ENCODE results near the gene PAXX.

- TF ChIP-seq ZBTB5 (IDR thresholded peaks at IDR 0.05) (no peak), ETV6 (IDR thresholded peaks at IDR 0.05; ENCODE audit: borderline replicate concordance in 1 of 2, low read depth in 2 of 2, low read length in 1 of 2) (no peak), ETV6 (CRISPR knock-in tag; IDR thresholded peaks at IDR 0.05; ENCODE audit: borderline replicate concordance) (no peak), JUN (IDR thresholded peaks at IDR 0.05; ENCODE audit: borderline replicate concordance, low read depth, low read length) (no peak), JUN (CRISPR knock-in tag; IDR thresholded peaks at IDR 0.05; ENCODE audit: borderline replicate concordance) (no peak), ZNF24 (IDR thresholded peaks at IDR 0.05) (no peak), ATF3 (IDR thresholded peaks at IDR 0.05) (no peak), ATF3 (CRISPR knock-in tag; conservative IDR thresholded peaks at IDR 0.05) (no peak), ZBTB43 (CRISPR knock-in tag; IDR thresholded peaks at IDR 0.05) (no peak), EZH2 (IDR thresholded peaks at IDR 0.05; ENCODE audit: borderline replicate concordance, low read depth, low read length) (no peak), POLR2A (conservative IDR thresholded peaks at IDR 0.05) (no peak), ELK1 (CRISPR knock-in tag; IDR thresholded peaks at IDR 0.05) (no peak), SAFB2 (IDR thresholded peaks at IDR 0.05; ENCODE audit: borderline replicate concordance, low read depth, low read length, severe bottlenecking) (no peak), CTCF (IDR thresholded peaks at IDR 0.05 in 2 of 3, conservative IDR thresholded peaks at IDR 0.05 in 1 of 3; ENCODE audit: insufficient read depth in 2 of 3, low read depth in 1 of 3, low read length in 3 of 3) (no peak), FOS (IDR thresholded peaks at IDR 0.05; ENCODE audit: extremely low read depth, insufficient read length) (no peak), ZNF354B (CRISPR knock-in tag; IDR thresholded peaks at IDR 0.05) (no peak)
Measured at GRCh38 chr9:137021979-137022661, 29.9 kb downstream of the PAXX start.

Data from K562 (cell line).